ENCODE data around the gene NR3C1.

DNA sequence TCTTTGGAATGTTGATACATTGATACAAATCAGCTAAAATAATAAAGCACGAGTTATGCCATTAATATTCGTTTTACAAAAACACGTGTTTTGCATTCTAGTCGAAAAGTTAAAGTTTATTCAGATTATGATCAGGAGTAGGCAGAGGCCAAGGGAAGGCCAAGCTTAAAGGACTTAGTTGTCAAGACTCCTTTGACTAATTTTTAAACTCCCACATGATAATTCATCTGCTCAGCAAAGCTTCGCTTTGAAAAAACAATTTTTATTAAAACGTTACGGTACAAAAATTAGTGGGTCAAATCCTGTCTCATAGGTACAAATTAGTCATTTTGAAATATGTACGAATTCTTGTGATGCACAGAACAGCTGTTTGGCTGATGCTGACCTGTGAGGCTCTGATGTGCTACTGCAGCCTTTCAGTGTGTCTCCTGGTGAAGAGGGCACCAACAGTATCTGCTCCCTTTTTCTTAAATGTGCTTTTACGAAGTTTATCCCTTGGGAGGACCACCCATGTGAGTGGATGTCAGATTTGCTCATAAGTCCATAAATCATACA lies 23.0 kb upstream of the NR3C1 start:
- TF ChIP-seq CTCF (IDR thresholded peaks at IDR 0.05) (no peak), POLR2A (IDR thresholded peaks at IDR 0.05) (no peak)
